ENCODE measurements around the gene DCTN4. TPM values are rescaled to one million over a fixed set of nuclear protein-coding genes. Genes with fewer than 3 reads are reported as not detected.

DCTN4 gene
- 107 TPM for total RNA-seq

GRCh38 chr5:150758531-150759333 is at the start of gene DCTN4:
Gene DCTN4, minus strand, starts transcription at chr5:150759017. Its CDS starts 24 bp downstream, at chr5:150758993.

GRCh38 chr5:150778517-150779396 is 19.9 kb upstream of the DCTN4 start, which contains the start of gene SMIM3:
Gene SMIM3, plus strand, starts transcription at chr5:150778757. Its CDS starts 16,684 bp downstream, at chr5:150795441.

DNA sequence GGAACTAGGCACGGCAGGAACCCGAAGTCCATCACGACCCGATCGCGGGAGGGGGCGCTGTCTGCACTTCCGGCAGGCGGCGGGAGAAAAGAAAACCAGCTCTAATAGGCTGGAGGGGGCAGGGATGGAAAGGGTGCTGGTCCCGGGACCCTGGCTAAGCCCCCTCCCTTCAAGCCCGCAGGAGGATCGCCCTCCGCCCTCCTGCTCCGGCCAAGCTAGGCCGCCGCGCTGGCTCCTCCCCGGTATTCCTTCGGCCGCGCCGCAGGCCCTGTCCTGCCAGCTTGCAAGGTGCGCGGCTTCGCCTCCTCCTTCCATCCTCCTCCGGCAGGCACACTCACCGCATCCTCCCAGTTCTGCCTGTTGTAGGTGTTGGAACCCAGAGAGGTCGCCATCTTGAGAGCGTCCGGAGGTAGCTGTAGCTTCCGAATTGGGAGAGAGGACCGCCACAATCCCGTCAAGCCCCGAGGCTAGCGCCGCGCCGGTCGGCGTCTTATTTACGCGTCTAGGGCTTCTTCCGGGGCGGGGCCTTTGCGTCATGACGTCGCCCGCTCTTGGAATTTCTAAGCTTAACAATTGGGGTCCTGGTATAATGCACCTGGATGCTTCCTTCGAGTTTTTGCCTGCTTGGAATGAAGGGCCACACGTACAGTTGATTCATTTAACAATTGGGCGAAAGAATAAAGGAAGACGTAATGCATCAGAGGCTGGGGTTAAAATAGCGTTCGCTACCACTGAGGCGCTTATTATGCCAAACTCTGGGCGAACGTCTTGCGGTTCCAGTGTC is 58.0 kb downstream of the DCTN4 start, which contains the start of gene RBM22:
RBM22 (minus strand) TSS at position 469 of the 784 bp plus-strand sequence; CDS start at position 392, 77 bp downstream.

GRCh38 chr5:150661086-150661485 is 97.7 kb downstream of the DCTN4 start, which contains the start of gene MYOZ3:
Gene MYOZ3, plus strand, starts transcription at chr5:150661251. Its CDS starts 1,691 bp downstream, at chr5:150662942.

Other genes starting within 250 kb of the DCTN4 start
- 6.0 TPM for gene SYNPO, start 118.4 kb downstream of the DCTN4 start, total RNA-seq
- gene MYOZ3, start 97.8 kb downstream of the DCTN4 start, total RNA-seq, result 6.7 TPM
- 42.4 TPM for gene RBM22, start 58.0 kb downstream of the DCTN4 start, total RNA-seq
- 2.8 TPM for gene SMIM3, start 19.7 kb upstream of the DCTN4 start, total RNA-seq
- gene IRGM, start 87.5 kb upstream of the DCTN4 start, total RNA-seq, result not detected
- 48.4 TPM for gene ZNF300, start 146.0 kb upstream of the DCTN4 start, total RNA-seq

All from diencephalon (tissue), 1 donor.